Activated CD4-positive, alpha-beta T cell treated with anti-CD3 and anti-CD28 coated beads for 4 hours (primary cell): ENCODE results near the gene ZNF516.

Experiments
- DNase-seq, 2 donors: peaks; one replicate each; pipeline ENCODE4 v3.0.0-alpha.2; 2020

The ZNF516 gene

GRCh38 chr18:76506395-76506794 lies 11.4 kb upstream of the ZNF516 start:
- DNase-seq = no peak

GRCh38 chr18:76505614-76506013 lies 10.6 kb upstream of the ZNF516 start:
- DNase-seq = no peak

GRCh38 chr18:76504749-76505148 lies 9.7 kb upstream of the ZNF516 start:
- DNase-seq = no peak

GRCh38 chr18:76503649-76504386 lies 8.8 kb upstream of the ZNF516 start:
- no peak for DNase-seq

GRCh38 chr18:76502551-76502950 lies 7.5 kb upstream of the ZNF516 start:
- no peak for DNase-seq

- no peak for DNase-seq
Measured at GRCh38 chr18:76499637-76500340, 4.7 kb upstream of the ZNF516 start.

GRCh38 chr18:76499021-76499420 lies 4.0 kb upstream of the ZNF516 start:
- no peak for DNase-seq

- DNase-seq = no peak
Measured at GRCh38 chr18:76498064-76498463, 3.0 kb upstream of the ZNF516 start.

- DNase-seq = no peak
Measured at GRCh38 chr18:76497021-76497420, 2.0 kb upstream of the ZNF516 start.

- DNase-seq = peak in 1 of 2 donors; percentile 34
Measured at GRCh38 chr18:76496194-76496890, 1.3 kb upstream of the ZNF516 start.

GRCh38 chr18:76495435-76496193 lies 572 bp upstream of the ZNF516 start:
- DNase-seq = peak in 1 of 2 donors; percentile 17

- DNase-seq = peak in 1 of 2 donors; percentile 11
Measured at GRCh38 chr18:76494231-76495005, 624 bp downstream of the ZNF516 start.

- peak in 1 of 2 donors; percentile 17 for DNase-seq
Measured at GRCh38 chr18:76493213-76494161, 1.6 kb downstream of the ZNF516 start.

- DNase-seq = peak; percentile 93 to 99
Measured at GRCh38 chr18:76492669-76493212, 2.3 kb downstream of the ZNF516 start.

GRCh38 chr18:76491776-76492668 lies 3.0 kb downstream of the ZNF516 start:
- peak; percentile 33 to 37 for DNase-seq

GRCh38 chr18:76491473-76491775 lies 3.6 kb downstream of the ZNF516 start:
- DNase-seq = peak; percentile 81 to 85

GRCh38 chr18:76490670-76491472 lies 4.2 kb downstream of the ZNF516 start:
- DNase-seq = peak; percentile 52 to 54

- no peak for DNase-seq
Measured at GRCh38 chr18:76490033-76490432, 5.0 kb downstream of the ZNF516 start.

GRCh38 chr18:76489081-76489480 lies 6.0 kb downstream of the ZNF516 start:
- no peak for DNase-seq
